Breast epithelium (tissue), 4 donors: ENCODE measurements around the gene CD200. TPM values are rescaled to one million over a fixed set of nuclear protein-coding genes. Genes with fewer than 3 reads are reported as not detected.
"Not testable (repeated sequence)": the region's sequence is repeated elsewhere in the genome, so short reads cannot be mapped to it uniquely, and the experiment has no call there.

Source experiments
- DNase-seq, 2 donors: peaks; one replicate each; pipeline ENCODE4 v3.0.0-alpha.2; 2019; ENCODE audit warnings: low spot score in 2 of 2
- H3K27ac ChIP-seq, 2 donors: fragments of 200-600 bp; sonication (generic) in 1 of 2; one replicate each; pipeline ENCODE4 v1.5.1; 2016 to 2019; ENCODE audit warnings: mild to moderate bottlenecking in 1 of 2
- H3K27me3 ChIP-seq, 2 donors: fragments of 200-600 bp; sonication (generic) in 1 of 2; one replicate each; pipeline versions ENCODE4 v1.5.1 to v1.6.0; 2017 to 2019; ENCODE audit warnings: control low read depth in 1 of 2, mild to moderate bottlenecking in 1 of 2
- H3K36me3 ChIP-seq: fragments of 200-600 bp; one replicate; pipeline ENCODE4 v1.5.1; 2019
- H3K4me1 ChIP-seq, 2 donors: fragments of 200-600 bp; sonication (generic); one replicate each; pipeline ENCODE4 v1.5.1; 2016 to 2019; ENCODE audit warnings: control low read depth in 1 of 2
- H3K4me3 ChIP-seq, 3 donors: fragments of 200-600 bp; sonication (generic); 1 replicate in 2 of 3; 2 replicates in 1 of 3; pipeline ENCODE4 v1.5.1; 2016 to 2019; ENCODE audit warnings: mild to moderate bottlenecking in 3 of 3, moderate library complexity in 2 of 3
- H3K9me3 ChIP-seq, 2 donors: fragments of 200-600 bp; sonication (generic) in 1 of 2; one replicate each; pipeline ENCODE4 v1.5.1; 2016 to 2019; ENCODE audit warnings: control low read depth in 1 of 2
- CTCF ChIP-seq, 3 donors: fragments of 450-650 bp; IDR thresholded peaks; one replicate each; pipeline ENCODE4 v1.5.1; 2016 to 2017; ENCODE audit warnings: antibody characterized with exemption in 3 of 3, mild to moderate bottlenecking in 3 of 3, moderate library complexity in 3 of 3
- POLR2A ChIP-seq: fragments of 450-650 bp; IDR thresholded peaks from one replicate; pipeline ENCODE4 v1.6.1; 2016; ENCODE audit warnings: antibody characterized with exemption, mild to moderate bottlenecking, moderate library complexity
- POLR2AphosphoS5 ChIP-seq, 3 donors: sonication (generic); formaldehyde crosslinking; IDR thresholded peaks; one replicate each; pipeline ENCODE4 v1.6.1; 2017; ENCODE audit warnings: antibody characterized with exemption in 3 of 3
- intact Hi-C: fragments of 100-400 bp; cut with DNase I; formaldehyde crosslinking; loops from one replicate; pipeline ENCODE4 v1.15.1; 2023; ENCODE audit warnings: low total_unique reads
- total RNA-seq, 3 donors: library from RNA; depleted of rRNA; stranded (reverse); fragments of >200 nt; gene quantifications; one replicate each; pipeline ENCODE4 v1.1.0, GENCODE V29; 2016

Gene CD200
- total RNA-seq, 3 donors from 2014 or later, result 4.8 to 20.8 (median 17.0) TPM

GRCh38 chr3:112399064-112399463 lies 66.1 kb downstream of the CD200 start:
- intact Hi-C loops, result no loop called here
- TF ChIP-seq POLR2AphosphoS5 (IDR thresholded peaks at IDR 0.05), result no peak
- TF ChIP-seq POLR2A, result no peak
- TF ChIP-seq CTCF (IDR thresholded peaks at IDR 0.05), result no peak
- DNase-seq, result no peak
- no peaks in the 10 kb centered on the region for H3K36me3 ChIP-seq
- no peaks in the 10 kb centered on the region for H3K4me1 ChIP-seq
- H3K4me3 ChIP-seq, result no peak overlapping the region
- H3K27me3 ChIP-seq, result no peaks in the 10 kb centered on the region
- no peaks in the 10 kb centered on the region for H3K9me3 ChIP-seq
- no peak overlapping the region for H3K27ac ChIP-seq

GRCh38 chr3:112399554-112399953 lies 66.6 kb downstream of the CD200 start:
- H3K4me3 ChIP-seq, H3K27me3 ChIP-seq, H3K4me1 ChIP-seq, H3K9me3 ChIP-seq, DNase-seq, H3K27ac ChIP-seq, H3K36me3 ChIP-seq, intact Hi-C loops: not testable (repeated sequence)

GRCh38 chr3:112400317-112400716 lies 67.4 kb downstream of the CD200 start:
- not testable (repeated sequence) for H3K27ac ChIP-seq, H3K36me3 ChIP-seq, DNase-seq, H3K4me3 ChIP-seq, H3K4me1 ChIP-seq, H3K9me3 ChIP-seq, H3K27me3 ChIP-seq
- intact Hi-C loops, result loop anchor here (10.0 kb wide), 1 partner anchor 804 kb away; no protein-coding TSS in a partner anchor

GRCh38 chr3:112401617-112402016 lies 68.7 kb downstream of the CD200 start:
- no peaks in the 10 kb centered on the region for H3K4me1 ChIP-seq
- TF ChIP-seq CTCF (IDR thresholded peaks at IDR 0.05) (no peak), POLR2AphosphoS5 (IDR thresholded peaks at IDR 0.05) (no peak), POLR2A (no peak)
- no peak for DNase-seq
- no peaks in the 10 kb centered on the region for H3K9me3 ChIP-seq
- intact Hi-C loops, result loop anchor here (10.0 kb wide), 1 partner anchor 803 kb away; no protein-coding TSS in a partner anchor
- H3K27me3 ChIP-seq, result no peaks in the 10 kb centered on the region
- H3K4me3 ChIP-seq, result no peak overlapping the region
- no peaks in the 10 kb centered on the region for H3K36me3 ChIP-seq
- no peak overlapping the region for H3K27ac ChIP-seq

- intact Hi-C loops, result loop anchor here (10.0 kb wide), 1 partner anchor 802 kb away; no protein-coding TSS in a partner anchor
- Histone ChIP-seq H3K4me3 (no peak overlapping the region), H3K36me3 (no peaks in the 10 kb centered on the region), H3K27ac (no peak overlapping the region), H3K9me3 (no peaks in the 10 kb centered on the region), H3K27me3 (no peaks in the 10 kb centered on the region), H3K4me1 (no peaks in the 10 kb centered on the region)
- DNase-seq, result no peak
- no peak for TF ChIP-seq CTCF (IDR thresholded peaks at IDR 0.05)
- no peak for TF ChIP-seq POLR2AphosphoS5 (IDR thresholded peaks at IDR 0.05)
- no peak for TF ChIP-seq POLR2A
Measured at GRCh38 chr3:112403103-112403502, 70.1 kb downstream of the CD200 start.

GRCh38 chr3:112404924-112405549 lies 72.1 kb downstream of the CD200 start:
- H3K4me1 ChIP-seq, H3K36me3 ChIP-seq, DNase-seq, H3K9me3 ChIP-seq, H3K4me3 ChIP-seq, H3K27ac ChIP-seq, H3K27me3 ChIP-seq: not testable (repeated sequence)
- intact Hi-C loops, result loop anchor here (10.0 kb wide), 1 partner anchor 800 kb away; no protein-coding TSS in a partner anchor
